GM12874 (cell line): ENCODE results near the gene RAD51AP2.

Experiments used
- TF ChIP-seq, protein P1 (sequence below): IDR thresholded peaks from 2 replicates; pipeline ENCODE4 v1.5.1; 2011; ENCODE audit warnings: low read depth, mild to moderate bottlenecking, control low read depth, low read length, moderate library complexity; ENCODE audit not compliant: insufficient read depth

RAD51AP2 gene

DNA sequence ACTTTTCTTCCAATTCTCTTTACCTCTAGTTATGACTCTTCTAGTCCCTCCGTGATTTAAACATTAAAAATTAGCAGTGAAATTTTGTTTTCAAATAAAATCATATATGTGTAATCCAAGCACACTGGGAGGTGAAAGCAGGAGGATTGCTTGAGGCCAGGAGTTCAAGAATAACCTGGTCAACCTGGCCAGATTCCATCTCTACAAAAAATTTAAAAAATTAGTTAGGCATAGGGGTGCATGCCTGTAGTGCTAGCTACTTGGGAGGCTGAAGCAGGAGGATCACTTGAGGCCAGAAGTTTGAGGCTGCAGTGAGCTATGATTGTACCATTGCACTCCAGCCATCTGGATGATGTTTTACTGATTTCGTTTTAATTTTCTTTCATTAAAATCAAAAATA, 15.3 kb upstream of the RAD51AP2 start:
- TF ChIP-seq, protein P1, sequence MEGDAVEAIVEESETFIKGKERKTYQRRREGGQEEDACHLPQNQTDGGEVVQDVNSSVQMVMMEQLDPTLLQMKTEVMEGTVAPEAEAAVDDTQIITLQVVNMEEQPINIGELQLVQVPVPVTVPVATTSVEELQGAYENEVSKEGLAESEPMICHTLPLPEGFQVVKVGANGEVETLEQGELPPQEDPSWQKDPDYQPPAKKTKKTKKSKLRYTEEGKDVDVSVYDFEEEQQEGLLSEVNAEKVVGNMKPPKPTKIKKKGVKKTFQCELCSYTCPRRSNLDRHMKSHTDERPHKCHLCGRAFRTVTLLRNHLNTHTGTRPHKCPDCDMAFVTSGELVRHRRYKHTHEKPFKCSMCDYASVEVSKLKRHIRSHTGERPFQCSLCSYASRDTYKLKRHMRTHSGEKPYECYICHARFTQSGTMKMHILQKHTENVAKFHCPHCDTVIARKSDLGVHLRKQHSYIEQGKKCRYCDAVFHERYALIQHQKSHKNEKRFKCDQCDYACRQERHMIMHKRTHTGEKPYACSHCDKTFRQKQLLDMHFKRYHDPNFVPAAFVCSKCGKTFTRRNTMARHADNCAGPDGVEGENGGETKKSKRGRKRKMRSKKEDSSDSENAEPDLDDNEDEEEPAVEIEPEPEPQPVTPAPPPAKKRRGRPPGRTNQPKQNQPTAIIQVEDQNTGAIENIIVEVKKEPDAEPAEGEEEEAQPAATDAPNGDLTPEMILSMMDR, result no peak

- TF ChIP-seq, protein P1, result no peak
These were observed 11.5 kb upstream of the RAD51AP2 start for GRCh38 chr2:17529771-17530170.

DNA sequence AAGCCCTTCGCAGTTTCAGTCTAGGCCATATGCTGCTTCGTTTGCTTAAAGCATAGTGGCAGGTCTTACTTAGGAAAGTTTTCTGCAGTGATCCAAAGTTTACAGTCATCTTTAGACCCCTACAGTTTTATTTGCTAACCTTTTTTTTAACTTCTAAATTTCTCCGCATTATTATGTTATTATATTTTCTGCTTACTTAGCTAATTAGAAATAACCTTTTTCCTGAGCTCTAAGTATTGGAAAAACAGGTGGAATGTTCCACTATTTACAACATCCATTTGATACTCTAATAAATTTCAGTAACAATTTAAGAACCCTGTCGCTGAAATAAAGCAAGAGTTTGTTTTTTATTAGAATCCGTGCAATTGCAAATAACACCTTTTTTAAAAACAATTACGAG, 4.1 kb upstream of the RAD51AP2 start:
- TF ChIP-seq, protein P1, result no peak

- TF ChIP-seq, protein P1, result no peak
These were observed 3.4 kb upstream of the RAD51AP2 start for GRCh38 chr2:17521621-17522020.

- TF ChIP-seq, protein P1, result no peak
These were observed 2.5 kb upstream of the RAD51AP2 start for GRCh38 chr2:17520761-17521160.

- TF ChIP-seq, protein P1, result no peak
These were observed 1.2 kb upstream of the RAD51AP2 start for GRCh38 chr2:17519486-17519885.

GRCh38 chr2:17517481-17518211, 594 bp downstream of the RAD51AP2 start:
- TF ChIP-seq, protein P1, result no peak
